HG02840 (cell line): ENCODE measurements around the gene NGB.
A peak's percentile ranks its signal among the peaks of the same experiment; 100 is the strongest.
"Not testable (repeated sequence)": the region's sequence is repeated elsewhere in the genome, so short reads cannot be mapped to it uniquely, and the experiment has no call there.

Source experiments
- ATAC-seq: cut with Tn5 transposase; IDR thresholded peaks from one replicate; pipeline ENCODE4 v1.9.1; 2021; ENCODE audit warnings: mild to moderate bottlenecking, moderate library complexity, moderate number of reproducible peaks; ENCODE audit not compliant: unreplicated experiment, low FRiP score

NGB gene

GRCh38 chr14:77271113-77271710 lies at the start of gene NGB:
TSS of gene NGB (minus strand) at chr14:77271206. CDS start at chr14:77270937, 269 bp downstream.
- ATAC-seq = no peak

- peak; percentile 64 for ATAC-seq
Measured at GRCh38 chr14:77320238-77320935, 49.4 kb upstream of the NGB start, which contains the start of gene POMT2. TSS of gene POMT2 (minus strand) at chr14:77320883. CDS start at chr14:77320681, 202 bp downstream.

- ATAC-seq = no peak
Measured at GRCh38 chr14:77319422-77319821, 48.4 kb upstream of the NGB start.

- not testable (repeated sequence) for ATAC-seq
Measured at GRCh38 chr14:77318756-77319155, 47.8 kb upstream of the NGB start.

GRCh38 chr14:77318006-77318553 lies 47.1 kb upstream of the NGB start:
- ATAC-seq = no peak

- no peak for ATAC-seq
Measured at GRCh38 chr14:77316872-77317301, 45.9 kb upstream of the NGB start.

- ATAC-seq = no peak
Measured at GRCh38 chr14:77316195-77316505, 45.1 kb upstream of the NGB start.

- no peak for ATAC-seq
Measured at GRCh38 chr14:77314539-77315457, 43.8 kb upstream of the NGB start.

- no peak for ATAC-seq
Measured at GRCh38 chr14:77314043-77314442, 43.0 kb upstream of the NGB start.

GRCh38 chr14:77313371-77313770 lies 42.4 kb upstream of the NGB start:
- ATAC-seq = no peak

GRCh38 chr14:77311217-77311616 lies 40.2 kb upstream of the NGB start:
- ATAC-seq = no peak

- ATAC-seq = no peak
Measured at GRCh38 chr14:77310026-77310425, 39.0 kb upstream of the NGB start.

- ATAC-seq = no peak
Measured at GRCh38 chr14:77309131-77309530, 38.1 kb upstream of the NGB start.

GRCh38 chr14:77306851-77307496 lies 36.0 kb upstream of the NGB start:
- no peak for ATAC-seq

GRCh38 chr14:77306416-77306815 lies 35.4 kb upstream of the NGB start:
- no peak for ATAC-seq

GRCh38 chr14:77305696-77306095 lies 34.7 kb upstream of the NGB start:
- ATAC-seq = no peak

- ATAC-seq = no peak
Measured at GRCh38 chr14:77303417-77304156, 32.6 kb upstream of the NGB start.

- no peak for ATAC-seq
Measured at GRCh38 chr14:77302926-77303325, 31.9 kb upstream of the NGB start.

GRCh38 chr14:77301103-77301502 lies 30.1 kb upstream of the NGB start:
- ATAC-seq = no peak

- no peak for ATAC-seq
Measured at GRCh38 chr14:77299771-77300170, 28.8 kb upstream of the NGB start.
